ENCODE measurements around the gene SETD4. TPM values are rescaled to one million over a fixed set of nuclear protein-coding genes. Genes with fewer than 3 reads are reported as not detected.

Gene SETD4
- total RNA-seq, 4 donors from 2014 or later = 12.6 to 22.7 (median 16.8) TPM

GRCh38 chr21:36034211-36034913 is 26.0 kb downstream of the SETD4 start:
- no peak for ATAC-seq (ENCODE audit: low FRiP score)

GRCh38 chr21:36032647-36033406 is 27.5 kb downstream of the SETD4 start:
- no peak for ATAC-seq (ENCODE audit: low FRiP score)
- no peak for DNase-seq (ENCODE audit: low spot score)
- TF ChIP-seq CTCF (IDR thresholded peaks at IDR 0.05) = no peak

More at GRCh38 chr21:36034211-36034913, 26.0 kb downstream of the SETD4 start:
- no peak for TF ChIP-seq CTCF (IDR thresholded peaks at IDR 0.05)
- no peak for DNase-seq (ENCODE audit: low spot score)

- DNase-seq (ENCODE audit: low spot score) = no peak
- TF ChIP-seq CTCF (IDR thresholded peaks at IDR 0.05) = no peak
- ATAC-seq (ENCODE audit: low FRiP score) = no peak
Measured at GRCh38 chr21:36030581-36031189, 29.6 kb downstream of the SETD4 start.

GRCh38 chr21:36029309-36029708 is 31.0 kb downstream of the SETD4 start:
- ATAC-seq (ENCODE audit: low FRiP score) = no peak
- DNase-seq (ENCODE audit: low spot score) = no peak
- no peak for TF ChIP-seq CTCF (IDR thresholded peaks at IDR 0.05)

- peak; percentile 78 for ATAC-seq (ENCODE audit: low FRiP score)
- DNase-seq (ENCODE audit: low spot score) = peak; percentile 36
- peak in 1 of 3 donors; percentile 18 for TF ChIP-seq CTCF (IDR thresholded peaks at IDR 0.05)
Measured at GRCh38 chr21:36028127-36029069, 31.9 kb downstream of the SETD4 start.

GRCh38 chr21:36027347-36027746 is 33.0 kb downstream of the SETD4 start:
- DNase-seq (ENCODE audit: low spot score) = no peak
- ATAC-seq (ENCODE audit: low FRiP score) = no peak
- no peak for TF ChIP-seq CTCF (IDR thresholded peaks at IDR 0.05)
